H9 (cell line): ENCODE measurements around the gene CFAP73. TPM values are rescaled to one million over a fixed set of nuclear protein-coding genes. Genes with fewer than 3 reads are reported as not detected.
A peak's percentile ranks its signal among the peaks of the same experiment; 100 is the strongest.

Experiments used
- DNase-seq: peaks from one replicate; pipeline ENCODE4 v3.0.0-alpha.2; 2017
- H2AFZ ChIP-seq: one replicate; pipeline ENCODE4 v1.6.1; 2013; ENCODE audit warnings: mild to moderate bottlenecking, low read length, control low read depth, moderate library complexity
- H2AK5ac ChIP-seq: 2 replicates; pipeline ENCODE4 v1.6.1; 2013; ENCODE audit warnings: low read length, control low read depth, mixed read lengths; ENCODE audit not compliant: insufficient read length
- H2BK120ac ChIP-seq: one replicate; pipeline ENCODE4 v1.6.1; 2013; ENCODE audit warnings: low read depth, mild to moderate bottlenecking, low read length, control low read depth, inconsistent platforms; ENCODE audit not compliant: poor library complexity, severe bottlenecking
- H2BK12ac ChIP-seq: 2 replicates; pipeline ENCODE4 v1.6.1; 2013; ENCODE audit warnings: low read length, control low read depth, mixed read lengths, low read depth; ENCODE audit not compliant: insufficient read length
- H2BK15ac ChIP-seq: 2 replicates; pipeline ENCODE4 v1.6.1; 2013; ENCODE audit warnings: low read depth, low read length, control low read depth
- H2BK20ac ChIP-seq: one replicate; pipeline ENCODE4 v1.6.1; 2013; ENCODE audit warnings: low read depth, mild to moderate bottlenecking, low read length, control low read depth, inconsistent platforms; ENCODE audit not compliant: poor library complexity, severe bottlenecking
- H2BK5ac ChIP-seq: 2 replicates; pipeline ENCODE4 v1.6.1; 2013; ENCODE audit warnings: low read length, control low read depth, mixed read lengths; ENCODE audit not compliant: insufficient read length
- H3K14ac ChIP-seq: 2 replicates; pipeline ENCODE4 v1.6.1; 2013; ENCODE audit warnings: low read length, control low read depth; ENCODE audit not compliant: insufficient read depth
- H3K18ac ChIP-seq: 2 replicates; pipeline ENCODE4 v1.6.1; 2013; ENCODE audit warnings: low read depth, mild to moderate bottlenecking, mixed read lengths, low read length, control low read depth; ENCODE audit not compliant: insufficient read length
- H3K23ac ChIP-seq: 2 replicates; pipeline ENCODE4 v1.6.1; 2013; ENCODE audit warnings: low read length, control low read depth, mixed read lengths, low read depth; ENCODE audit not compliant: insufficient read length
- H3K23me2 ChIP-seq: 2 replicates; pipeline ENCODE4 v1.6.1; 2013; ENCODE audit warnings: low read depth, mild to moderate bottlenecking, mixed read lengths, low read length, control low read depth; ENCODE audit not compliant: insufficient read length, poor library complexity, severe bottlenecking
- H3K27ac ChIP-seq: 2 replicates; pipeline ENCODE4 v1.5.1; 2013; ENCODE audit warnings: low read length, control low read depth, mixed read lengths, low read depth; ENCODE audit not compliant: insufficient read length
- H3K27me3 ChIP-seq: 2 replicates; pipeline ENCODE4 v1.6.1; 2013; ENCODE audit warnings: low read length, control low read depth, inconsistent platforms; ENCODE audit not compliant: insufficient read depth
- H3K4ac ChIP-seq: 2 replicates; pipeline ENCODE4 v1.6.1; 2013; ENCODE audit warnings: low read depth, mild to moderate bottlenecking, control low read depth, inconsistent platforms, low read length, moderate library complexity
- H3K4me1 ChIP-seq: 2 replicates; pipeline ENCODE4 v1.6.1; 2013; ENCODE audit warnings: low read length, control low read depth, inconsistent platforms; ENCODE audit not compliant: insufficient read depth
- H3K4me2 ChIP-seq: 2 replicates; pipeline ENCODE4 v1.6.1; 2013; ENCODE audit warnings: low read length, control low read depth, mixed read lengths; ENCODE audit not compliant: insufficient read length, insufficient read depth
- H3K56ac ChIP-seq: 2 replicates; pipeline ENCODE4 v1.6.1; 2013; ENCODE audit warnings: low read depth, mild to moderate bottlenecking, mixed read lengths, low read length, control low read depth; ENCODE audit not compliant: insufficient read length
- H3K79me1 ChIP-seq: 2 replicates; pipeline ENCODE4 v1.6.1; 2013; ENCODE audit warnings: low read depth, mild to moderate bottlenecking, moderate library complexity, low read length, control low read depth, inconsistent platforms; ENCODE audit not compliant: insufficient read depth, poor library complexity, severe bottlenecking
- H3K79me2 ChIP-seq: 2 replicates; pipeline ENCODE4 v1.6.1; 2013; ENCODE audit warnings: low read length, control low read depth, inconsistent platforms; ENCODE audit not compliant: insufficient read depth
- H3K9ac ChIP-seq: 2 replicates; pipeline ENCODE4 v1.6.1; 2013; ENCODE audit warnings: low read length, control low read depth, mixed read lengths; ENCODE audit not compliant: insufficient read length; ENCODE audit errors: extremely low read depth
- H3K9me3 ChIP-seq: one replicate; pipeline ENCODE4 v1.6.1; 2013; ENCODE audit warnings: low read depth, low read length, inconsistent platforms; ENCODE audit not compliant: control insufficient read depth
- H3T11ph ChIP-seq: one replicate; pipeline ENCODE4 v1.6.1; 2013; ENCODE audit warnings: mild to moderate bottlenecking, low read length, control low read depth, inconsistent platforms
- H4K20me1 ChIP-seq: one replicate; pipeline ENCODE4 v1.6.1; 2013; ENCODE audit not compliant: control insufficient read depth, insufficient read length, insufficient read depth
- H4K5ac ChIP-seq: 2 replicates; pipeline ENCODE4 v1.6.1; 2013; ENCODE audit warnings: low read depth, mild to moderate bottlenecking, mixed read lengths, low read length, control low read depth; ENCODE audit not compliant: insufficient read length
- H4K8ac ChIP-seq: replicated peaks from 2 replicates; pipeline ENCODE4 v1.6.1; 2013; ENCODE audit warnings: low read length, control low read depth, mixed read lengths, low read depth; ENCODE audit not compliant: insufficient read length
- H4K91ac ChIP-seq: 2 replicates; pipeline ENCODE4 v1.6.1; 2013; ENCODE audit warnings: low read depth, mild to moderate bottlenecking, moderate library complexity, mixed read lengths, low read length, control low read depth; ENCODE audit not compliant: insufficient read length
- H3K27ac Mint-ChIP-seq, 3 experiments: 2 replicates in 2 of 3; 3 replicates in 1 of 3; pipeline ENCODE4 v1.8.0; 2020 to 2021; ENCODE audit warnings: mixed read lengths in 3 of 3, mild to moderate bottlenecking in 1 of 3, moderate library complexity in 1 of 3
- H3K27me3 Mint-ChIP-seq: 2 replicates; pipeline ENCODE4 v1.8.0; 2021; ENCODE audit warnings: low read depth, mild to moderate bottlenecking, moderate library complexity, mixed read lengths
- H3K36me3 Mint-ChIP-seq, 3 experiments: 2 replicates in 2 of 3; 3 replicates in 1 of 3; pipeline ENCODE4 v1.8.0; 2020 to 2021; ENCODE audit warnings: low read depth in 3 of 3, mixed read lengths in 3 of 3; ENCODE audit not compliant: insufficient read depth in 1 of 3
- H3K4me1 Mint-ChIP-seq, 2 experiments: 2 replicates each; pipeline ENCODE4 v1.8.0; 2020; ENCODE audit warnings: mixed read lengths in 2 of 2
- H3K4me3 Mint-ChIP-seq, 2 experiments: 2 replicates in 1 of 2; 3 replicates in 1 of 2; pipeline ENCODE4 v1.8.0; 2020 to 2021; ENCODE audit warnings: mild to moderate bottlenecking in 2 of 2, mixed read lengths in 2 of 2, moderate library complexity in 1 of 2
- H3K9me3 Mint-ChIP-seq, 2 experiments: 2 replicates in 1 of 2; 3 replicates in 1 of 2; pipeline ENCODE4 v1.8.0; 2020; ENCODE audit warnings: mild to moderate bottlenecking in 2 of 2, mixed read lengths in 2 of 2, moderate library complexity in 1 of 2
- CTCF ChIP-seq: fragments of 200-600 bp; sonication (generic); conservative IDR thresholded peaks from 3 replicates; pipeline ENCODE4 v1.8.0; 2021; ENCODE audit warnings: antibody characterized with exemption, mild to moderate bottlenecking
- WGBS: extraction: QIAGEN DNeasy Blood & Tissue Kit; methylation state at CpG from one replicate; pipeline ENCODE4 v1.1.7; 2013; ENCODE audit warnings: missing lambda C conversion rate, low lambda C conversion rate, mixed read lengths; ENCODE audit not compliant: insufficient read length; ENCODE audit errors: extremely low coverage; 5-methylcytosine and 5-hydroxymethylcytosine counted together
- microRNA-seq: library from miRNA; unstranded; fragments of <30 nt; microRNA quantifications from one replicate; pipeline ENCODE4, GENCODE V29; 2020; ENCODE audit warnings: borderline microRNAs expressed
- total RNA-seq: library from RNA; stranded (reverse); gene quantifications from 2 replicates; pipeline ENCODE4 v1.2.1, GENCODE V29; 2021

Gene CFAP73
- total RNA-seq, 1 experiment from 2014 or later, result not detected

GRCh38 chr12:113208041-113208934 is 58.8 kb downstream of the CFAP73 start:
- TF ChIP-seq CTCF, result no peak
- H3K23ac ChIP-seq, result no peak overlapping the region
- no peaks in the 10 kb centered on the region for H3K9me3 ChIP-seq
- H4K91ac ChIP-seq, result no peak overlapping the region
- H3K79me2 ChIP-seq, result no peaks in the 10 kb centered on the region
- H3K27me3 ChIP-seq, result no peaks in the 10 kb centered on the region
- H2BK120ac ChIP-seq, result no peak overlapping the region
- H3T11ph ChIP-seq, result no peak overlapping the region
- no peak overlapping the region for H3K27ac ChIP-seq
- Mint-ChIP-seq H3K36me3 (peaks cover 2 to 13% (median 6%) of the 10 kb centered on the region in 3 experiments; a peak in 6 of 7 replicates), H3K4me1 (peaks cover 12 to 14% of the 10 kb centered on the region in 2 experiments), H3K27me3 (no peaks in the 10 kb centered on the region; the same call in 1 of the 2 replicates), H3K27ac (peak overlapping the region in 2 of 3 experiments; percentile 75 to 89; a peak in 4 of 7 replicates), H3K9me3 (peaks cover 0 to 6% of the 10 kb centered on the region in 2 experiments; a peak in 1 of 5 replicates), H3K4me3 (no peak overlapping the region)
- H2AK5ac ChIP-seq, result no peak overlapping the region
- no CpG with 5 or more reads among the region's 10 CpGs for WGBS
- H3K79me1 ChIP-seq, result no peaks in the 10 kb centered on the region
- no peak overlapping the region for H2BK15ac ChIP-seq
- H2BK20ac ChIP-seq, result no peak overlapping the region
- H3K56ac ChIP-seq, result no peak overlapping the region
- no peak for DNase-seq
- H3K9ac ChIP-seq, result no peak overlapping the region
- H3K14ac ChIP-seq, result no peak overlapping the region
- no peak overlapping the region for H3K4ac ChIP-seq
- H2AFZ ChIP-seq, result no peak overlapping the region
- peaks cover 3% of the 10 kb centered on the region; the same call in 1 of the 2 replicates for H3K4me1 ChIP-seq
- no peak overlapping the region for H2BK12ac ChIP-seq
- no peak overlapping the region for H4K8ac ChIP-seq
- H3K23me2 ChIP-seq, result no peaks in the 10 kb centered on the region
- H2BK5ac ChIP-seq, result no peak overlapping the region
- no peak overlapping the region for H3K18ac ChIP-seq
- H4K5ac ChIP-seq, result no peak overlapping the region
- H4K20me1 ChIP-seq, result no peaks in the 10 kb centered on the region
- no peak overlapping the region for H3K4me2 ChIP-seq

Small RNAs within 50 kb of the gene (microRNA-seq; reads per million reads assigned to microRNA genes)
- gene MIR7106, result not detected

Other genes starting within 250 kb of the CFAP73 start
- 0.20 TPM in 1 of 2 replicates, not detected in the other for gene OAS1, start 242.8 kb upstream of the CFAP73 start, total RNA-seq
- gene OAS3, start 211.2 kb upstream of the CFAP73 start, total RNA-seq, result 0.70 and 0.81 TPM in 2 replicates
- not detected in 2 replicates for gene OAS2, start 171.2 kb upstream of the CFAP73 start, total RNA-seq
- gene DTX1, start 93.0 kb upstream of the CFAP73 start, total RNA-seq, result 3.0 and 3.5 TPM in 2 replicates
- 2.3 and 2.7 TPM in 2 replicates for gene RASAL1, start 14.0 kb upstream of the CFAP73 start, total RNA-seq
- 83.0 TPM in 2 replicates for gene DDX54, start 35.8 kb downstream of the CFAP73 start, total RNA-seq
- gene RITA1, start 36.0 kb downstream of the CFAP73 start, total RNA-seq, result 26.0 and 26.1 TPM in 2 replicates
- gene TPCN1, start 71.7 kb downstream of the CFAP73 start, total RNA-seq, result 13.5 and 16.1 TPM in 2 replicates
- gene SLC8B1, start 185.4 kb downstream of the CFAP73 start, total RNA-seq, result 10.4 and 10.6 TPM in 2 replicates
- gene PLBD2, start 208.9 kb downstream of the CFAP73 start, total RNA-seq, result 31.4 and 35.6 TPM in 2 replicates